Lung (tissue), 12 donors: ENCODE measurements around the gene HNRNPA1. TPM values are rescaled to one million over a fixed set of nuclear protein-coding genes. Genes with fewer than 3 reads are reported as not detected.
A peak's percentile ranks its signal among the peaks of the same experiment; 100 is the strongest.

ENCODE experiments used
- ATAC-seq: fragments of 200-7000 bp; cut with Tn5 transposase; one replicate; pipeline ENCODE4 v1.9.1; 2020; ENCODE audit warnings: moderate number of reproducible peaks; ENCODE audit not compliant: insufficient read depth, low FRiP score
- DNase-seq, 3 donors: peaks; one replicate each; pipeline ENCODE4 v3.0.0-alpha.2; 2013 to 2017
- H3K27ac ChIP-seq, 2 donors: one replicate each; pipeline ENCODE4 v1.5.1; 2013; ENCODE audit warnings: mild to moderate bottlenecking in 2 of 2, moderate library complexity in 2 of 2, control low read depth in 1 of 2, inconsistent platforms in 1 of 2, low read depth in 1 of 2, low read length in 1 of 2
- H3K27me3 ChIP-seq, 3 donors: one replicate each; pipeline ENCODE4 v1.5.1; 2013; ENCODE audit warnings: low read length in 2 of 3; ENCODE audit not compliant: control insufficient read depth in 3 of 3, insufficient read depth in 3 of 3
- H3K36me3 ChIP-seq, 4 donors: one replicate each; pipeline ENCODE4 v1.5.1; 2013; ENCODE audit warnings: low read length in 4 of 4, mild to moderate bottlenecking in 1 of 4, moderate library complexity in 1 of 4; ENCODE audit not compliant: control insufficient read depth in 4 of 4, insufficient read depth in 4 of 4
- H3K4me1 ChIP-seq, 5 donors: one replicate each; pipeline ENCODE4 v1.5.1; 2013; ENCODE audit warnings: low read length in 5 of 5, mild to moderate bottlenecking in 2 of 5, moderate library complexity in 1 of 5; ENCODE audit not compliant: control insufficient read depth in 5 of 5, insufficient read depth in 5 of 5
- H3K4me3 ChIP-seq: one replicate; pipeline ENCODE4 v1.5.1; 2013; ENCODE audit warnings: mild to moderate bottlenecking, control low read depth, moderate library complexity
- H3K9ac ChIP-seq, 2 donors: one replicate each; pipeline ENCODE4 v1.5.1; 2013; ENCODE audit warnings: low read length in 2 of 2, control low read depth in 1 of 2; ENCODE audit not compliant: insufficient read depth in 1 of 2
- H3K9me3 ChIP-seq, 4 donors: one replicate each; pipeline ENCODE4 v1.5.1; 2013; ENCODE audit warnings: low read length in 3 of 4, mild to moderate bottlenecking in 1 of 4, moderate library complexity in 1 of 4; ENCODE audit not compliant: control insufficient read depth in 4 of 4, insufficient read depth in 3 of 4
- WGBS, 2 donors: extraction: QIAGEN DNeasy Blood & Tissue Kit; methylation state at CpG; one replicate each; pipeline ENCODE4 v1.1.7; 2013; 5-methylcytosine and 5-hydroxymethylcytosine counted together
- polyA plus RNA-seq, 2 donors: library from polyadenylated mRNA; stranded (reverse); fragments of 200-250 nt; gene quantifications; one replicate each; pipeline ENCODE4 v1.2.1, GENCODE V29; 2013
- total RNA-seq, 2 donors: library from RNA; depleted of rRNA in 1 of 2; stranded (reverse); fragments of >200 nt in 1 of 2; gene quantifications; one replicate each; pipeline ENCODE4 v1.2.1, GENCODE V29; 2014 to 2021
- TF ChIP-seq, protein P1 (sequence below): IDR thresholded peaks from 2 replicates; pipeline ENCODE4 v1.5.1; 2012; ENCODE audit warnings: mild to moderate bottlenecking; ENCODE audit errors: control extremely low read depth, extremely low read depth
- donor health status: control.
- donor health status: control.
- donor health status: Bipolar disorder and iron deficiency.
- donor health status: healthy.
- donor health status: DM: yes; HTN: yes; CAD: no.

HNRNPA1 gene
- total and polyA plus RNA-seq, 4 donors, result 803 to 937 (median 863) TPM

DNA sequence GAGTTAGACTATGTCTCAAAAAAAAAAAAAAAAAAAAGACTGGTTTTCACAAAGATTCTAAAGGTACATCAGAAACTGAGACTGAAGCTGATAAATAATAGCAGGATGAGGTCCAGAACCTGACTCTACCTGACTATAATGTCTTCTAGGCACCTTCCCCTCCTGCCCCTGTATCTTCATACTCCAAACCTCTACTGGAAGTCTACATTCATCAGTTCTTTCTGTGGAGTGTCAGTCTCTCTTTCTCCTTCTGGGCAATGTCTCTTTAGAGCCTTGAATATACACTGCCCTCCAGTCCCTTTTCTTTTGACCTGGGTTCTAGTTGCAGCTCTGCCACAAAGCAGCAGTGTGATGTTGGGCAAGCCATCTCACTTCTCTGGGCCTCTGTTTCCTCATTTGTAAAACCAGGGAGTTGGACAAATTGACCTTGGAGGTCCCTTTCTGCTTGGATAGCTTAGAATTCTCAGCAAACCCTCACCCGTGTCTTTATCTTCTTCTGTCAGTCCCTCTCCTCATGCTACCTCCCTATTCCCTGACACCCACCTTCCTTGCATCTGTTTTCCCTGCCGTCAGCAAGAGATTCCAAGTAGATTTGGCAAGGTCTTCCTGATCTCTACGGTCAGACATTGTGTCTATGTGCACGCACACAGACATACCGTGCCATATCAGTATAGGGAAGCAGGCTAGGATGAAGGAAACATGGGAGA, 16.0 kb downstream of the HNRNPA1 start:
- no peaks in the 10 kb centered on the region for H3K9me3 ChIP-seq
- TF ChIP-seq, protein P1, sequence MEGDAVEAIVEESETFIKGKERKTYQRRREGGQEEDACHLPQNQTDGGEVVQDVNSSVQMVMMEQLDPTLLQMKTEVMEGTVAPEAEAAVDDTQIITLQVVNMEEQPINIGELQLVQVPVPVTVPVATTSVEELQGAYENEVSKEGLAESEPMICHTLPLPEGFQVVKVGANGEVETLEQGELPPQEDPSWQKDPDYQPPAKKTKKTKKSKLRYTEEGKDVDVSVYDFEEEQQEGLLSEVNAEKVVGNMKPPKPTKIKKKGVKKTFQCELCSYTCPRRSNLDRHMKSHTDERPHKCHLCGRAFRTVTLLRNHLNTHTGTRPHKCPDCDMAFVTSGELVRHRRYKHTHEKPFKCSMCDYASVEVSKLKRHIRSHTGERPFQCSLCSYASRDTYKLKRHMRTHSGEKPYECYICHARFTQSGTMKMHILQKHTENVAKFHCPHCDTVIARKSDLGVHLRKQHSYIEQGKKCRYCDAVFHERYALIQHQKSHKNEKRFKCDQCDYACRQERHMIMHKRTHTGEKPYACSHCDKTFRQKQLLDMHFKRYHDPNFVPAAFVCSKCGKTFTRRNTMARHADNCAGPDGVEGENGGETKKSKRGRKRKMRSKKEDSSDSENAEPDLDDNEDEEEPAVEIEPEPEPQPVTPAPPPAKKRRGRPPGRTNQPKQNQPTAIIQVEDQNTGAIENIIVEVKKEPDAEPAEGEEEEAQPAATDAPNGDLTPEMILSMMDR, result no peak
- no peak overlapping the region for H3K27ac ChIP-seq
- peaks cover 0 to 3% (median 0%) of the 10 kb centered on the region in 4 donors for H3K36me3 ChIP-seq
- DNase-seq (no peak), ATAC-seq (no peak)
- H3K4me1 ChIP-seq, result peaks cover 0 to 7% (median 0%) of the 10 kb centered on the region in 5 donors
- no peak overlapping the region for H3K4me3 ChIP-seq
- no peak overlapping the region for H3K9ac ChIP-seq
- peaks cover 0 to 16% (median 14%) of the 10 kb centered on the region in 3 donors for H3K27me3 ChIP-seq
- WGBS, 2 donors, result 25 to 64% methylated on average over 5 of the region's 5 CpGs

DNA sequence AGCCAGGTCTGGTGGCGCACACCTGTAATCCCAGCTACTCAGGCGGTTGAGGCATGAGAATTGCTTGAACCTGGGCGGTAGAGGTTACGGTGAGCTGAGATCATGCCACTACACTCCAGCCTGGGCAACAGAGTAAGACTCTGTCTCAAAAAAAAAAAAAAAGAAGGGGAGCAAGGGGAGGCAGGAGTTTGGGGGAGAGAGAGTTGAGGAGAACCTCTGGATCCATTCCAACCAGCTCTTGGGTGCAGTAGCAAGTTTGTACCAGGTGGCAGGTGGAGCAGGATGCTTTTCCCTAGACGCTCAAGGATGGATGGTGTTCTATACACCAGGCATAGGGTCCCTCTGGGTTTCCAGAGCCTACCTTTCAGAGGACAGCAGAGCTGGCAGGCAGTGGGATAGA, 18.4 kb downstream of the HNRNPA1 start:
- peaks cover 0 to 7% (median 0%) of the 10 kb centered on the region in 5 donors for H3K4me1 ChIP-seq
- no peak for DNase-seq
- H3K9me3 ChIP-seq, result no peaks in the 10 kb centered on the region
- TF ChIP-seq, protein P1, result no peak
- H3K4me3 ChIP-seq, result no peak overlapping the region
- no peak for ATAC-seq
- no peak overlapping the region for H3K27ac ChIP-seq
- WGBS, 2 donors, result 43 to 82% methylated on average over 5 of the region's 5 CpGs
- no peaks in the 10 kb centered on the region for H3K36me3 ChIP-seq
- H3K27me3 ChIP-seq, result peaks cover 0 to 21% (median 20%) of the 10 kb centered on the region in 3 donors
- no peak overlapping the region for H3K9ac ChIP-seq

DNA sequence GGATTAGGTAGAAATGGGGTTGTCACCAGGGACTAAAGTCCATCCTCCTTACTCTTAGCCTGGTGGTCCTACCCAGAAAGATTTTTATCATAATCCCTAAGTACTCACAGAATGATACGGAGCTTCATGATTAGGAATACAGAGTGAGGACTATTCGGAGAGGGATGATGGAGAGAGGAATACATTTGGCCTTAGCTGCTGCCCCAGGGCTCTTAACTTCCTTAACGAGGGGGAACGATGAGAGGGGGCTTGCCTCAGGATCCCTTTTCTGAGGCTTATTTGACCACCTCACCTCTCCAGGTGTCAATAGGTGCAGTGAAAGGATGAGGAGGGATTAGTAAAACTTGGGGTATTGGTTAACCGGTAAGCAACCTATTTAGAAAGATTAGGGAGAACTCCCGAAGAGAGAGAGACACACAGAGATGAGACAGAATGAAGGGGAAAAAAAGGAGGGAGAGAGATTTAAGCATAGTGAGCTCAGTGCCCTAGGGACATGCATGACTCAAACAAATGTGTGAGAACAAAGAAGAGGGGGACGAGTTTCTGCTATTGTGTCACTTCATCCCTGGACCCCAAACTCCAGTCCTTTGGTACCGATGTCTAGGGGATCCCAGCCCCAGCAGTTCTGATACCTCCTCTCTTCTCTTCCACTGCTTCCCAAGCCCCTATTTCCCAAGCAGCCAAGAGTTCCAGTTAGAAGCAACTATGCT, 19.1 kb downstream of the HNRNPA1 start:
- Histone ChIP-seq H3K27me3 (peaks cover 0 to 21% (median 20%) of the 10 kb centered on the region in 3 donors), H3K9ac (peak overlapping the region in 1 of 2 donors; percentile 23)

More for the DNA sequence above, 19.1 kb downstream of the HNRNPA1 start:
- ATAC-seq (no peak), DNase-seq (no peak)
- TF ChIP-seq, protein P1, result no peak
- Histone ChIP-seq H3K9me3 (no peaks in the 10 kb centered on the region), H3K4me3 (no peak overlapping the region), H3K27ac (no peak overlapping the region), H3K36me3 (no peaks in the 10 kb centered on the region), H3K4me1 (peaks cover 0 to 11% (median 3%) of the 10 kb centered on the region in 5 donors)
- 32 to 54% methylated on average over 8 of the region's 8 CpGs for WGBS, 2 donors
